GM19099 (cell line): ENCODE data around the gene MPPED2.

Experiments used
- POLR2A ChIP-seq: IDR thresholded peaks from 3 replicates; pipeline ENCODE4 v1.6.1; 2011; ENCODE audit warnings: low read depth; ENCODE audit not compliant: insufficient read length; ENCODE audit errors: extremely low read depth

Gene MPPED2

GRCh38 chr11:30406978-30407762 lies 179.0 kb downstream of the MPPED2 start:
- no peak for TF ChIP-seq POLR2A

- TF ChIP-seq POLR2A: no peak
Measured at GRCh38 chr11:30405385-30405784, 180.8 kb downstream of the MPPED2 start.

GRCh38 chr11:30404136-30404535 lies 182.0 kb downstream of the MPPED2 start:
- no peak for TF ChIP-seq POLR2A

- TF ChIP-seq POLR2A: no peak
Measured at GRCh38 chr11:30395751-30396150, 190.4 kb downstream of the MPPED2 start.

GRCh38 chr11:30393012-30393411 lies 193.1 kb downstream of the MPPED2 start:
- TF ChIP-seq POLR2A: no peak

- no peak for TF ChIP-seq POLR2A
Measured at GRCh38 chr11:30392221-30392784, 193.8 kb downstream of the MPPED2 start.

GRCh38 chr11:30388957-30389356 lies 197.2 kb downstream of the MPPED2 start:
- no peak for TF ChIP-seq POLR2A

- TF ChIP-seq POLR2A: no peak
Measured at GRCh38 chr11:30387891-30388861, 198.0 kb downstream of the MPPED2 start.

- TF ChIP-seq POLR2A: no peak
Measured at GRCh38 chr11:30381879-30382278, 204.3 kb downstream of the MPPED2 start.

GRCh38 chr11:30380846-30381245 lies 205.3 kb downstream of the MPPED2 start:
- no peak for TF ChIP-seq POLR2A

GRCh38 chr11:30377347-30377746 lies 208.8 kb downstream of the MPPED2 start:
- no peak for TF ChIP-seq POLR2A

- TF ChIP-seq POLR2A: no peak
Measured at GRCh38 chr11:30370164-30370563, 216.0 kb downstream of the MPPED2 start.

GRCh38 chr11:30368394-30368793 lies 217.8 kb downstream of the MPPED2 start:
- TF ChIP-seq POLR2A: no peak

- TF ChIP-seq POLR2A: no peak
Measured at GRCh38 chr11:30365793-30366517, 220.2 kb downstream of the MPPED2 start.

GRCh38 chr11:30364837-30365482 lies 221.2 kb downstream of the MPPED2 start:
- no peak for TF ChIP-seq POLR2A
